OCI-LY7 (cell line): ENCODE measurements around the gene EEPD1.

ENCODE experiments used
- EZH2phosphoT487 ChIP-seq: fragments of 200-600 bp; sonication (generic); IDR thresholded peaks from 2 replicates; pipeline ENCODE4 v1.6.1; 2018; ENCODE audit warnings: low read depth, borderline replicate concordance, mild to moderate bottlenecking, mixed run types, antibody characterized with exemption, low read length, moderate library complexity, mixed read lengths
- TF ChIP-seq, protein P1 (sequence below): fragments of 200-600 bp; sonication (generic); conservative IDR thresholded peaks from 2 replicates; pipeline ENCODE4 v1.5.1; 2014; ENCODE audit warnings: mild to moderate bottlenecking, antibody characterized with exemption, low read length, moderate library complexity, mixed read lengths

DNA sequence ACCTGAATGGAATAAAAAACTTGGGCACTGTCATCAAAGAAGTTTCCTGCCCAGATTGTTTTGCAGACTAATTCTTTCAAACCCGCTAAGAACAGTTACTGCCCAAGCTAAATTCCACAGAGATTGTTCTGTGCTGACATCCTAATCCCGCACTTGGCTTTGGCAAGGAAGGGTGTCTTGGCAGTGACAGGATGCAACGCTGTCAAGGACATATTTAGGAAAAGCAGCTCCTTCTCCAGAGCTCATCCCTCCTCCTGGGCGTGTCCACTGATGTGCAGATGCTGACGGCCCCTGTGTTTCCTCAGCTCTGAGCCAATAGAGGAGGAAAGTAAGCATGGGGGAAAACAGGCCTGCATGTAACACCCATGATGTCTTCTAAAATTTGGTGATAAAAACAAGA lies 74.2 kb downstream of the EEPD1 start:
- TF ChIP-seq, protein P1, sequence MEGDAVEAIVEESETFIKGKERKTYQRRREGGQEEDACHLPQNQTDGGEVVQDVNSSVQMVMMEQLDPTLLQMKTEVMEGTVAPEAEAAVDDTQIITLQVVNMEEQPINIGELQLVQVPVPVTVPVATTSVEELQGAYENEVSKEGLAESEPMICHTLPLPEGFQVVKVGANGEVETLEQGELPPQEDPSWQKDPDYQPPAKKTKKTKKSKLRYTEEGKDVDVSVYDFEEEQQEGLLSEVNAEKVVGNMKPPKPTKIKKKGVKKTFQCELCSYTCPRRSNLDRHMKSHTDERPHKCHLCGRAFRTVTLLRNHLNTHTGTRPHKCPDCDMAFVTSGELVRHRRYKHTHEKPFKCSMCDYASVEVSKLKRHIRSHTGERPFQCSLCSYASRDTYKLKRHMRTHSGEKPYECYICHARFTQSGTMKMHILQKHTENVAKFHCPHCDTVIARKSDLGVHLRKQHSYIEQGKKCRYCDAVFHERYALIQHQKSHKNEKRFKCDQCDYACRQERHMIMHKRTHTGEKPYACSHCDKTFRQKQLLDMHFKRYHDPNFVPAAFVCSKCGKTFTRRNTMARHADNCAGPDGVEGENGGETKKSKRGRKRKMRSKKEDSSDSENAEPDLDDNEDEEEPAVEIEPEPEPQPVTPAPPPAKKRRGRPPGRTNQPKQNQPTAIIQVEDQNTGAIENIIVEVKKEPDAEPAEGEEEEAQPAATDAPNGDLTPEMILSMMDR = no peak
- no peak for TF ChIP-seq EZH2phosphoT487
